GM18508 (cell line): ENCODE data around the gene KLHL33.
A peak's percentile ranks its signal among the peaks of the same experiment; 100 is the strongest.

Source experiments
- ATAC-seq: cut with Tn5 transposase; IDR thresholded peaks from one replicate; pipeline ENCODE4 v1.9.1; 2021; ENCODE audit warnings: moderate number of reproducible peaks; ENCODE audit not compliant: insufficient read depth, unreplicated experiment

KLHL33 gene, protein sequence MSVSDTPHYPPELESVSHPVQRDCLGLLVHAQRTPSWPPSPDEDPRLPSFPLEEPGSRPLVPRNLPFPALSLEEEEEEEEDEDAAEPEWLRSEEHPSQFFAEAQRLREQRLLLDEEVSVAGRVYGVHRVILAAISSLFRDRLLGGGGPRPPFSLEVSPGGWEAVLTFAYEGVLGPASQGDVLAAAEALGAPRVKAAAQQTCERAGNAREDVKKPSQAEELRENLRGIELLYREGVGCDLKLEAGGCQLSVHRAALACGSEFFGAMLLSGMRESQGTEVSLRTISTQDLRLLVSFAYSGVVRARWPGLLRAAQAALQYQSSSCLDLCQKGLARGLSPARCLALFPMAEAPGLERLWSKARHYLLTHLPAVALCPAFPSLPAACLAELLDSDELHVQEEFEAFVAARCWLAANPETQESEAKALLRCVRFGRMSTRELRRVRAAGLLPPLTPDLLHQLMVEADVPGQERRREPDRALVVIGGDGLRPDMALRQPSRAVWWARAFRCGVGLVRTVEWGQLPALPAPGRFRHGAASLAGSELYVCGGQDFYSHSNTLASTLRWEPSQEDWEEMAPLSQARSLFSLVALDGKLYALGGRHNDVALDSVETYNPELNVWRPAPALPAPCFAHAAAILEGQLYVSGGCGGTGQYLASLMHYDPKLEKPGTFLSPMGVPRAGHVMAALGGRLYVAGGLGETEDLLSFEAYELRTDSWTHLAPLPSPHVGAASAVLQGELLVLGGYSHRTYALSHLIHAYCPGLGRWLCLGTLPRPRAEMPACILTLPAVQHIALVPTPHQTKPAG

DNA sequence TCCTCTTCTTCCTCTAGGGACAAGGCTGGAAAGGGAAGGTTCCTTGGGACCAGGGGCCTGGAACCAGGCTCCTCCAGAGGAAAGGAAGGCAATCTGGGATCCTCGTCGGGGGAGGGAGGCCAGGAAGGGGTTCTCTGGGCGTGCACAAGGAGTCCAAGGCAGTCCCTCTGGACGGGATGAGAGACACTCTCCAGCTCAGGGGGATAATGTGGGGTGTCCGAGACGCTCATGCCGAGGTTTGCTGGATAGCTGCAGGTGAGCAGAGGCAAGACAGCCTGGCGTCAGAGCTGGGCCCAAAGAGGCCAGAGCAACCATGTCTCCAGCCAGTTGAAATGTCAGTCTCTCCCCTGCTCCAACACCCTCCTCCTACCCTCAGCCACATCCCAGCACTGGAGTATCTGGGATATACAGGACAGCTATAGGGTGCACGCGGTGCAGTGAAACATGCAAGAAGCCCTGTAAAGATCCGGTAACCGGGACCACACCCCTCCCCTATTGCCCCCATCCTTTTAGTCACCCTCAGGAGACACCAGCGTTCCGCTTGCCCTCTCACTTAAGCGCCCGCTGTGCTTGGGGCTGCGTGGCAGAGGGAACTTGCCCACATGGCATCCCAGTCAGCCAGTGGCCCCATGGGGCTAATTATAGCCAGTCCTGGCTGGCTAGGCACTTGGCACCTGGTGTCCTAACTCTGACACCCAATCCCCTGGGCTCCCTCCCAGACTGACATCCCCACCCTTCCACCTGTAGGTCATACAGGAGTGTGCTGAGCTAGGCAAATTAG, at the start of gene KLHL33:
Gene KLHL33 (minus strand): TSS at position 585 of the 781 bp plus-strand sequence. CDS start 355 bp downstream, at position 230.
- ATAC-seq, result no peak

DNA sequence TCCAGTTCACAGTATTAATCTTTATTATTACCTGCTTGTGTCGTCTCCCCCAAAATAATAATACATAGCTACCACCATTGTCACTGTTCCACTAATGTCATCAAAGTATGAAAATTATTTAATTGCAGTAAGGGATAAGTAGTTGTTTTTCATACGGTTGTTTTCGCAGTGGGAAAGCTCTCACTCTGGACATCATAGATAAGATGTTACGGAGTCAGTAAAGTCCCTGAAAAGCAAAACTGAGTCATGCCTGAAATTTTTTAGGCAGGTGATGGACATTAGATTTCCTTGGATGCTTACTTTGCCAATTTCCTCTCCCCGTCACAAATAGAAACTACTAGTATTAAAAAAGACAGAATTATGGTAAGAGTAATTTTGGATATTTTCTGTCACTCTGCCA, 46.4 kb upstream of the KLHL33 start:
- no peak for ATAC-seq

DNA sequence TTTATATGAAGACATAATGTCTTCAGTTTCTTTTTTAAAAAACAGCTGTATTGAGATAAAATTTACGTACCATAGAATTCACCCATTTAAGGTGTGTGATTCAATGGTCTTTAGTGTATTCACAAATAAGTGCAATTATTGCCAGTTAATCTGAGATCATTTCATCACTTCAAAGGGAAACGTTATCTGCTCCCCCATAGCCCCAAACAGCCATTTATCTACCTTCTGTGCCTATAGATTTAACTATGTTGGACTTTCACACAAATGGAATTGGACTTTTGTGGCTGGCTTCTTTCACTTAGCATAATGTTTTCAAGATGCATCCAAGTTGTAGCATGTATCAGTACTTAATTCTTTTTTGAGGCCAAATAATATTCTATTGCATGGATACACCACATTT, 42.9 kb upstream of the KLHL33 start:
- ATAC-seq, result no peak

DNA sequence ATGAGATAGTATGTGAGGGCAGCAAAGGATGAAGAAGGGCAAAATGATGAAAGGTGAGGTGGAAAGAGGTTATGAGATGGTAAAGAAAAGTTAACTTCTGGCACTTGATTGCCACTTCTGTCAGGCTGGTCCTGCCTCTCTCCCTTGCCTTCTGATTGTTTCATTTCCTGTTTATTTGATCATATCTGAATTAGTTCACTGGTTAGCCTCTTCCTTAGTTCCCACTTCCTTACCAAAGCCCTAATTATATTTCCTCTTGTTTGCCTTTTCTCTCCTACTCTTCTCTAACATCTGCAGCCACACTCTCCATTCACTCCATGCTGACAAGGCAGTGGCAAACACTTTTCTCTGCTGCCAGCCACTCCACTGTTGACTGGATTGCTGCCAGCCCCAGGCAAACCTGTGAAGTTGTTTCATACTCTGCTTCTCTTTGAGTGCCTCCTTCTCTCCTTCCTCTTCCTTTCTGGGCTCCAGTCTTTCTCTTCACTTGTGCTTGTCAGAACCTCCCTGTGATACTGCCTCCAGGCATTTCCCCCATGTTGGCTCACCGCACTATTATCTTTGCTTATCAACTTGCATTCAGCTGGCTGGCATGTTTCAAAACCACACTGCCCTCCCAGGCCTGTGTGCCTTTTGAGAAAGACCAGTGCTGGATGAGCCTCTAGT, 41.4 kb upstream of the KLHL33 start:
- ATAC-seq, result no peak

DNA sequence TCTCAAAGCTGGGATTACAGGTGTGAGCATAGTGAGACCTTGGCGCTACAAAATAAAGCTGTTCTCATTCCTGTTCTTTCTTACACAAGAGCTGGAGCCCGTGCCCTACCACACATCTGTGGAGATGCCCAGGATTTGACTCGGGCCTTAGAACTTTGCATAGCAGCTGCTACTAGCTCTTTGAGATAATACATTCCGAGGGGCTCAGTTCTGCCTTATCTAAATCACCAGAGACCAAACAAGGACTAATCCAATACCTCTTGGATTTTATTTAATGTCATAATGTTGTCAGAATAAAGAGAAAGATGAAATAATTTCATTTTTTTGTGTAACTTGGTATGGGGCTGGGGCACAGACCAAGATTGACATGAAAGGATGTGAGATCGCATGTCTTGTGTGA, 40.8 kb upstream of the KLHL33 start:
- no peak for ATAC-seq

DNA sequence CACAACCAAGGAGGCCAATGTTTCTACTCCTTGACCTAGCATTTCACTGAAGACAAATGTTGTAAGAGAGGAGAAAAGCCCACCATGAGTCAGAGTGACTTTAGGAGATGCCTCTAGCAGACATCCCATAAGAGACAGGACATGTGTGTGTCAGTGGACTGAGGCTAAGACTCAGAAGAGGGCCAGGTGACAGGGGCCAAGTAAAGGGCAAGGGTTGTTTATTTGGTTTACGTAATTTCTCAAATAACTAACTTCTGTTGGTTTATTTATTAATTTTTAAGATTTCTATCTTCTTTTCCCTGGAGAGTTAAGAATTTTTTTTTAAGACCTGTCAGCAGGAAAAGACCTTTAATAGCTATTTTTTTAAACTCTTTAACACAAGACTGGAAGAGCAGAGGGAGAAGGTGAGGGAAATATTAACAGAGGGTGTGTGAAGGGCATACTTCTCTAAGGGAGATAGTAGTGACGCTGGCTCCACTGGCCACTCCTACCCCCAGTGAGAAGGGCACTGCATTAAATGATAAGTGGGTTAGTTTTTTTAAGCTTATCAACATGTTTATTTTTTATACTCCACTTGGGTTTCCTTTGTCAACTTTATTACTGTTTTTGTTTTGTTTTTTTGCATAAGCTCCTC, 36.7 kb upstream of the KLHL33 start:
- ATAC-seq, result no peak

DNA sequence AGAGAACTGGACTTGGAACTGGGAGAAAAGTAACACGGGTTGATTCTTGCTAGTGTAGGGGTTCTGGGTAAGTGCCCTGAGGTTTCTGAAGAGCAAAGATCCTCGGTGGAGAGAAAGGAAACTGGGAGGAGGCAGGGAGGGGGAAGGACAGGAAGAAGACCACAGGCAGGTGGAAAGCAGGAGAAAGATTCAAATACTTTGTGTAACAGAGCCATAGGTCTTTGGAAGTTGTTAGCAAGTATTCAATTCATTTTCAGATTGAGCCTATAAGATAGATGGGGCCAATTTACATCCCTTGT, 34.6 kb upstream of the KLHL33 start:
- ATAC-seq, result no peak

DNA sequence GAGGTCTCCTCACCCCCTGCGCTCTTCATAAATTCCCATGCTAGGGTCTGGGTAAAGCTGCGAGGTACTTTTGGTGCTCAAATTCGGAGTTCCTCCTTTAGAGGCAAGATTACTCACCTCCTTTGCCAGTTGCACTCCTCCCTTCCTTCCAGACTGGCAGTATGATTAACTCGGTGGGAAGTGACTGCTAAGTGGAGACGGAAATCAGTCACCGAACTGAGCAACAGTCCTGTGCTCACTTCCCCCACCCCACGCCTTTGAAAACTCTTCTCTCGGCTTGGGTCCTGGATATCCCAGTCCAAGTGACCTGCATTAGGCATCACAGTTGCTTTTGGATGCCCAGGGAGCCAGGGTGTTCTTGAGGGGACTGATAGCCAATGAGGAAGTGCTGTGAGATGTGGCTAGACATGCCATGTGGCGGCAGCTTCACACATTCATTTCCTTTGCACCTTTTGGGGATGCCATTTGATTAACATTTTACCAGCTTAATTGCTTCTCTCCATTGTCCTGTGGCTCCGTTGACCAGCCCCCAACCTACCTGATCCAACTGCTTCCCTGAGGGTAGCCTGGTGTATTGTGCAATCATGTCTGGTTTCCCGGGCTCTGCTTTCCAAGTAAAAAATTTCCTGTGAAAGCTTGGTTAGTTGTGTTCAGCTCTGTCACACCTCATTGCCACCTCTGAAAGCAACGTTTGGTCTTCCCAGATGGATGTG, 34.1 kb upstream of the KLHL33 start:
- ATAC-seq, result peak; percentile 25

DNA sequence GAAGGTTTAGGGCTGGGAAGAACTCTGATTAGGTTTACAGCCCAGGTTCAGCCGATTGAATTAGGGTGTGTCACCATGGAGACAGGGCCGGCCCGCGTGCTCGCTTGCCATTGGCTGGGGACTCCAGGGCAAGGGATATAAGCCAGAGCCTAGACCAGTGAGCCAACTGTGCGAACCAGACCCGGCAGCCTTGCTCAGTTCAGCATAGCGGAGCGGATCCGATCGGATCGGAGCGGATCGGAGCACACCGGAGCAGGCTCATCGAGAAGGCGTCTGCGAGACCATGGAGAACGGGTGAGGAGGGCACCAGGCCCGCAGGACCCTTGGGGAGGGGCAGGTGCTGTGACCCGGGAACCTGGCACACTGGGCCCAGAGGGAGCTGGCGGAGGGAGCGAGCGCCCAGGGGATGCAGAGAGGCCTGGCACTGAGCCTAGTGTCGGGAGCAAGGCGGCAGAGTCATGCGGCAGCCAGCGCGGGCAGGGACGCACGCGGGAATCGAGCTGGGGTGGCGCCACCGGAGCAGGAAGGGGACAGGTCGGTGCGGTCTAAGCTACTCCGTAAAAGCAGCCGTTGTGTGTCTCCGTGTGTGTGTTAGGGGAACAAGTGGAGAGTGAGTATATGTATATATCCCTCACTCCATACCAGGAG, 33.4 kb upstream of the KLHL33 start, which contains the start of gene PNP:
Gene PNP (plus strand): TSS at position 165 of the 648 bp plus-strand sequence. CDS start 119 bp downstream, at position 284.
- peak; percentile 79 for ATAC-seq

DNA sequence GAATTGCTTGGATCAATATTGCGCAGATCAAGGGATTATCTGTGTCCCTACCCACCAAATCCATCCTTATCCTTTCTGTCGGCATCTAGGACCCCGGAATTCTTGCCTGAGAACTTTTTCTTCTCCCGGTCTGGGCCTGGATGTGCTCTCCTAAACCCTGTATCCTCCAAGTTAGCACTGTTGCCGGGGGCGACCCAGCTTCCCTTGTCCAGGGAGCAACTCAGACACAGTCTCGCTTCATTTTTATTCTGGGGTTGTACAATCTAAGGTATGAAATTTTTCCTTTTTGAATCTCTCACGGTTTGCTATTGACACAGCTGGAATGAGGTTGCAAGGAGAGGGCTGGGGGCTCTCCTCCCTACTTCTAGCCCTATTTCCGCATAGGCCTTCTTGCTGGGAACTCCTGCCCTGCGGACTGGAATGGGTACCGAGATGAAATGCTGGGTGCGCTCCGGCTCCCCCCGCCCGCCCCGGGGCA, 32.8 kb upstream of the KLHL33 start:
- ATAC-seq, result no peak

DNA sequence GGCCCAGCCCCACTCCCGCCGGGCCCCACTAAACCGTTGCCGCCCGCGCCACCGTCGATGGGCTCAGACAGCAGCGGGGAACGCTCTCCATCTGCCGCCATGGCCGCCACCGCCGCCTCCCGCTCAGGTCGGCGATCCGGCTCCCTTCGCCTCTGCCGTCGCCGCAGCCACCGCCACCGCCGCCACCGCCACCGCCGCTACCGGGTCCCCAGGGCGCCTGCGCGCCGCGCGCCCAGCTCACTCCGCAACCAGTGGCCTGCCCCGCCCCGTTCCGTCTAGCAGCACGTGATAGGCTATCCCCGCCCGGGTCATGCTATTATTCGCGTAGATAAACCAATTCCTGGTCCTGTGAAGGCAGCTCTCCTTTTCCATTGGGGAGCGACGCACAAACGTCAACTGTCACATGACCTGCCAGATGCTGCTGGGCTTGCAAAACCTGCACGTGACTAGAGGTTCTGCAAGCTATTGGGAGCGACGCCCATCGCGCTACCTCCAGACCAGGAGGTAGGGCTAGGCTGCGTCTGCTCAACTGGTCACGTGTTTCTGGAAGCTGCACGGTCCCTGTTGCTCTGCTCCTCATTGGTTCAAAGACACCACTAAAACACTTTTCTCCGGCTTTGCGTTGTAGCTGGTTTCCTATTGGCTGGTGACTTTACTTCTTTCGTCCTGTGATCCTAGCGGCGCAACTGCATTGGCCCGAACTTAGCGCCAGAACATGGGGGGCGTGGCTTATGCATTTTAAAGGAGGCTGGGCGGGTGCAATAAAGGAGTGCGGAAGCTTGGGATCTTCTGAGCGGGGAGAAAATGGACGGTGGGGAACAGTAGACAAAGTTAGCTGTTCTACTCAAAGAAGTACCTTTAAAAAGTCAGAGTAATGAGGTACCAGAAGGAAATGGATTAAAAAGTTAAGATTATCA, 25.5 kb upstream of the KLHL33 start, which contains the start of gene PIP4P1:
Gene PIP4P1 (minus strand): TSS at position 210 of the 917 bp plus-strand sequence. CDS start 109 bp downstream, at position 101.
- ATAC-seq, result peak; percentile 88

DNA sequence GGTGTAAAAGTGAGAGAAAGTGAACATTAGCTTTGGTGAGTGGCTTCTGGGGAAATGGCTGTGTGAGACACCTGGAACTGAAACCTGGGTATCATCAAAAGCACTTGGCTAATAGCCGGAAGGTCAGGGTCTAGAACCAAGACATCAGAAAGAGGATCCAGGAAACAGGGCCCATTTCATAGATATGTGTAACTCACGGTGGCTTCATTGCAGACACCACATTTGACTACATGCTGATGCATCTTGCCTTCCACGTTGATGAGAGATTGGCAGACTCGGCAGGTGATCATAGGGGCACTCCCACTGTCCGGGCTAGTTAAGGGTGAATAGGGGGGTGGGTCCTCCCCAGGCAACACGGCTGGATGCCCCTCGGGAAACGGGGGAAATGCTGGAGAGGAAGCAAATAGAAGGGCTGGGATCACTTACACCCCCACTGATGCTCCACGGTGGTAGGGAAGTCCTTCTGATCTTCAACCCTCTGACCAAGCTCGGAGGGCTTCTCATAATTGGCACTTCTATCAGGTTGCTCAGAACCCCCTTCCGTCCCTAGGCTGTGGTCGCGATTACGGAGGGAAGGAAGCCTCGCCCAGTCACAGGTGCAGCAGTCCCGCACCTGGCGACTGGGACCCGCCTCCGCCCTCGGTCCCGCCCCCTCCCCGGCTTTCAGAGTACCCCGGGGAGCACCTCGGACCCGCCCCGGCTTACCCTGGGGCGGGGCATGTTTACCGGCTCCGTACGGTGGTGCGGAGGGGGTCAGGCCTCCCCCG, 24.7 kb upstream of the KLHL33 start:
- ATAC-seq, result no peak

DNA sequence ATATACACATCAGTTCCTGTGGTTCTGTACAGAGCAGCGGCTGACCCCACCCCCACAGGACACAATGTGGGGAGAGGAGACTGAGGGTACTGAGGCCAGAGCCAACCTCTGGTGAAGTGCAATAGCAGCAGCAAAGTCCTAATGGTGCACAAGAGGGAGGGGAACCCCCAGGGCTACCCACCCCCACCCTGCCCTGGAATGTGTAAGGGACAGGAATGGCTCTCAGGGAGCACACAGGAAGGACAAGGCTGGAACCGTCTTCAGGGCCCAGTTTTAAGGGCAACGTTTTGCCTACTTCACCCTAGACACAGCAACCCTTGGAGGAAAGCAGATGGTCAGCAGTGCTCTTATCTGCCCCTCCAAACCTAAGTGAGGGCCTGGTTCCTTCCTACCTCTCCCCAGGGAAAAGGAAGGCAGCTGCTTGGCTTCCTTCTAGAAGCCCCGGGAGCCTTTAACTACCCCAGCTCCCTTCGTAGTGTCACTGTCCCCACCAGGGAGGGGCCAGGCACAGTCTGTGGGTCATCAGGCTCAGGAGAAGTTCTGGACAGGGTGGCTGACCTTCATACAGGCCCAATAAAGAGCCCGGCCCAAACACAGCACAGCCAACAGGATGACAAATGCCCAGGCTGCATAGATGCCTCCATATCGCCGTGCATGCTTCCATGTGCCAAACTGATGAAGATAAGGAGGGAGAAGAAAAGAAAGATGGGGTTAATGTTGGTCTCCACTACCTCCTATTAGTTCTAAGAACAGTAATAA, 22.2 kb upstream of the KLHL33 start:
- no peak for ATAC-seq

DNA sequence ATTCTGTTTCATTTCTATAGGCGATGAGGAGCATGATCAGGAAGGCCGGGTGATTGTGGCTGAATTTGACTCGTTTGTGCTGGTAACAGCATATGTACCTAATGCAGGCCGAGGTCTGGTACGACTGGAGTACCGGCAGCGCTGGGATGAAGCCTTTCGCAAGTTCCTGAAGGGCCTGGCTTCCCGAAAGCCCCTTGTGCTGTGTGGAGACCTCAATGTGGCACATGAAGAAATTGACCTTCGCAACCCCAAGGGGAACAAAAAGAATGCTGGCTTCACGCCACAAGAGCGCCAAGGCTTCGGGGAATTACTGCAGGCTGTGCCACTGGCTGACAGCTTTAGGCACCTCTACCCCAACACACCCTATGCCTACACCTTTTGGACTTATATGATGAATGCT, 21.0 kb upstream of the KLHL33 start:
- ATAC-seq, result no peak

DNA sequence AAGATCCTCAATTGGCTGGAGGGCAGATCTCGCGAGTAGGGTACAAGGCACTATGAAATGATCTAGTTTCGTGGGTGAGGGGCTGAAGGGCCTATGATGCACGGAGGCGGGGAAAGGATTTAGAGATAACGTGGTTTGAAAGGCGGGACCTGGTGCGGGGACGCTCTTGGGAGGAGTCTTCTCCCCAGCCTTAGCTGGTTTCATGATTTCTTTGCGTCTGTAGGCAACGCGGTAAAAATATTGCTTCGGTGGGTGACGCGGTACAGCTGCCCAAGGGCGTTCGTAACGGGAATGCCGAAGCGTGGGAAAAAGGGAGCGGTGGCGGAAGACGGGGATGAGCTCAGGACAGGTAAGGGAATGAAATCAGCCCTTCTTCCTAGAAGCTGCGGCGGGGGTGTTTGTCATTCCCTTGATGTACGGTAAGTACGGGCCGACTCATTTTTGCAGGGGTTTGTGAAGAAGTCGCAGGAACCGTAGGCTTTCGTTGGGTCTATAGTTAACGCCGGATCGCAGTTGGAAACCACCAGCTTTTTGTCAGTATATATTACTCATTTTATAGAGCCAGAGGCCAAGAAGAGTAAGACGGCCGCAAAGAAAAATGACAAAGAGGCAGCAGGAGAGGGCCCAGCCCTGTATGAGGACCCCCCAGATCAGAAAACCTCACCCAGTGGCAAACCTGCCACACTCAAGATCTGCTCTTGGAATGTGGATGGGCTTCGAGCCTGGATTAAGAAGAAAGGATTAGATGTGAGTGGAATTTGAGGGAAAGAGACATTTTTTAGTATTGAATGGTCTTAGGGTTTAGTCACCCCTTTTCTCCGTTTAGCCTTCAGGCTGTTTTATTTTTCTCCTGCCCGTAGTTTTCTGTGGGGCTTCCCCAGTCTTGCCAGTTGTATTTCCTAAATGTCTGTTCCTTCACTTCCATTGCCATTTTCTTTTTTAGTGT, 19.7 kb upstream of the KLHL33 start:
- peak; percentile 29 for ATAC-seq
